Muscle layer of colon (tissue), 2 donors: Measurements from ENCODE around the gene CEP43.

Source experiments
- H3K27ac ChIP-seq: one replicate; pipeline ENCODE4 v1.7.0; 2013; ENCODE audit warnings: low read depth, mild to moderate bottlenecking, low read length, moderate library complexity
- H3K27me3 ChIP-seq, 2 donors: one replicate each; pipeline ENCODE4 v1.7.0; 2013; ENCODE audit warnings: low read length in 2 of 2, mild to moderate bottlenecking in 2 of 2; ENCODE audit not compliant: insufficient read depth in 2 of 2, control insufficient read depth in 1 of 2
- H3K36me3 ChIP-seq: one replicate; pipeline ENCODE4 v1.7.0; 2013; ENCODE audit warnings: mild to moderate bottlenecking, low read length; ENCODE audit not compliant: insufficient read depth
- H3K4me1 ChIP-seq: one replicate; pipeline ENCODE4 v1.7.0; 2013; ENCODE audit warnings: mild to moderate bottlenecking, low read length; ENCODE audit not compliant: insufficient read depth
- H3K4me3 ChIP-seq, 2 donors: one replicate each; pipeline ENCODE4 v1.7.0; 2013; ENCODE audit warnings: low read length in 2 of 2, low read depth in 1 of 2, mild to moderate bottlenecking in 1 of 2, moderate library complexity in 1 of 2
- H3K9ac ChIP-seq: one replicate; pipeline ENCODE4 v1.7.0; 2013; ENCODE audit warnings: low read length
- H3K9me3 ChIP-seq: one replicate; pipeline ENCODE4 v1.7.0; 2013; ENCODE audit warnings: mild to moderate bottlenecking, low read length
- donor health status: abdominal sarcoma.
- donor health status: Adenocarcinoma of cecum.

Gene CEP43

GRCh38 chr6:166970776-166971175 lies 28.4 kb upstream of the CEP43 start:
- H3K4me3 ChIP-seq: no peak overlapping the region
- H3K9ac ChIP-seq: no peak overlapping the region
- H3K36me3 ChIP-seq: no peaks in the 10 kb centered on the region
- no peaks in the 10 kb centered on the region for H3K4me1 ChIP-seq
- no peaks in the 10 kb centered on the region for H3K27me3 ChIP-seq
- no peak overlapping the region for H3K27ac ChIP-seq
- H3K9me3 ChIP-seq: no peaks in the 10 kb centered on the region

- Histone ChIP-seq H3K9me3 (no peaks in the 10 kb centered on the region), H3K9ac (no peak overlapping the region), H3K36me3 (no peaks in the 10 kb centered on the region), H3K27me3 (no peaks in the 10 kb centered on the region), H3K4me3 (no peak overlapping the region), H3K27ac (no peak overlapping the region), H3K4me1 (no peaks in the 10 kb centered on the region)
Measured at GRCh38 chr6:166971271-166971670, 27.9 kb upstream of the CEP43 start.

- H3K36me3 ChIP-seq: no peaks in the 10 kb centered on the region
- H3K4me3 ChIP-seq: no peak overlapping the region
- H3K9me3 ChIP-seq: no peaks in the 10 kb centered on the region
- no peaks in the 10 kb centered on the region for H3K27me3 ChIP-seq
- no peaks in the 10 kb centered on the region for H3K4me1 ChIP-seq
- no peak overlapping the region for H3K9ac ChIP-seq
- no peak overlapping the region for H3K27ac ChIP-seq
Measured at GRCh38 chr6:166972101-166972500, 27.1 kb upstream of the CEP43 start.

GRCh38 chr6:166976636-166977035 lies 22.6 kb upstream of the CEP43 start:
- Histone ChIP-seq H3K27ac (no peak overlapping the region), H3K9me3 (no peaks in the 10 kb centered on the region), H3K27me3 (no peaks in the 10 kb centered on the region), H3K4me3 (no peak overlapping the region), H3K4me1 (no peaks in the 10 kb centered on the region), H3K9ac (no peak overlapping the region), H3K36me3 (no peaks in the 10 kb centered on the region)

GRCh38 chr6:166977621-166978525 lies 21.3 kb upstream of the CEP43 start:
- Histone ChIP-seq H3K36me3 (no peaks in the 10 kb centered on the region), H3K4me1 (no peaks in the 10 kb centered on the region), H3K27me3 (no peaks in the 10 kb centered on the region), H3K9ac (no peak overlapping the region), H3K9me3 (no peaks in the 10 kb centered on the region), H3K4me3 (no peak overlapping the region), H3K27ac (no peak overlapping the region)

- Histone ChIP-seq H3K36me3 (no peaks in the 10 kb centered on the region), H3K27ac (no peak overlapping the region), H3K9ac (no peak overlapping the region), H3K27me3 (no peaks in the 10 kb centered on the region), H3K4me1 (no peaks in the 10 kb centered on the region), H3K9me3 (no peaks in the 10 kb centered on the region), H3K4me3 (no peak overlapping the region)
Measured at GRCh38 chr6:166980738-166981137, 18.5 kb upstream of the CEP43 start.

- H3K36me3 ChIP-seq: no peaks in the 10 kb centered on the region
- H3K9ac ChIP-seq: no peak overlapping the region
- no peaks in the 10 kb centered on the region for H3K4me1 ChIP-seq
- H3K4me3 ChIP-seq: no peak overlapping the region
- no peaks in the 10 kb centered on the region for H3K27me3 ChIP-seq
- H3K27ac ChIP-seq: no peak overlapping the region
- H3K9me3 ChIP-seq: no peaks in the 10 kb centered on the region
Measured at GRCh38 chr6:166987448-166987847, 11.7 kb upstream of the CEP43 start.

- Histone ChIP-seq H3K4me1 (no peaks in the 10 kb centered on the region), H3K9ac (no peak overlapping the region), H3K27ac (no peak overlapping the region), H3K27me3 (no peaks in the 10 kb centered on the region), H3K4me3 (no peak overlapping the region), H3K9me3 (no peaks in the 10 kb centered on the region), H3K36me3 (no peaks in the 10 kb centered on the region)
Measured at GRCh38 chr6:166987930-166988329, 11.3 kb upstream of the CEP43 start.

GRCh38 chr6:166988674-166989201 lies 10.5 kb upstream of the CEP43 start:
- Histone ChIP-seq H3K4me3 (no peak overlapping the region), H3K9ac (no peak overlapping the region), H3K36me3 (no peaks in the 10 kb centered on the region), H3K27me3 (no peaks in the 10 kb centered on the region), H3K9me3 (no peaks in the 10 kb centered on the region), H3K27ac (no peak overlapping the region), H3K4me1 (no peaks in the 10 kb centered on the region)

- Histone ChIP-seq H3K9me3 (no peaks in the 10 kb centered on the region), H3K9ac (no peak overlapping the region), H3K27ac (no peak overlapping the region)
Measured at GRCh38 chr6:166989427-166990032, 9.7 kb upstream of the CEP43 start.

GRCh38 chr6:166996406-166996805 lies 2.8 kb upstream of the CEP43 start:
- no peaks in the 10 kb centered on the region for H3K36me3 ChIP-seq
- no peak overlapping the region for H3K9ac ChIP-seq
- no peak overlapping the region for H3K4me3 ChIP-seq
- H3K27ac ChIP-seq: no peak overlapping the region
- no peaks in the 10 kb centered on the region for H3K9me3 ChIP-seq
- peaks cover 19% of the 10 kb centered on the region for H3K4me1 ChIP-seq
- no peaks in the 10 kb centered on the region for H3K27me3 ChIP-seq

More at GRCh38 chr6:166989427-166990032, 9.7 kb upstream of the CEP43 start:
- Histone ChIP-seq H3K4me1 (no peaks in the 10 kb centered on the region), H3K4me3 (no peak overlapping the region), H3K27me3 (no peaks in the 10 kb centered on the region), H3K36me3 (no peaks in the 10 kb centered on the region)
